Neural cell (in vitro differentiated cells): ENCODE data around the gene MRPL28. TPM values are rescaled to one million over a fixed set of nuclear protein-coding genes. Genes with fewer than 3 reads are reported as not detected.

Experiments used
- H2AFZ ChIP-seq: fragments of 200-600, 300-800 bp; sonication (generic), shearing (Covaris generic); 2 replicates; pipeline ENCODE4 v1.6.0; 2014; ENCODE audit warnings: low read depth, mild to moderate bottlenecking, antibody characterized with exemption, low read length, moderate library complexity
- H3F3A ChIP-seq: fragments of 200-600 bp; shearing (Covaris generic); 2 replicates; pipeline ENCODE4 v1.6.1; 2016; ENCODE audit warnings: mild to moderate bottlenecking, moderate library complexity, mixed read lengths, antibody characterized with exemption, low read length; ENCODE audit not compliant: insufficient read depth, poor library complexity, severe bottlenecking
- H3K27ac ChIP-seq: fragments of 200-600, 300-800 bp; sonication (generic), shearing (Covaris generic); 2 replicates; pipeline ENCODE4 v1.5.1; 2014; ENCODE audit warnings: mild to moderate bottlenecking, low read length, moderate library complexity
- H3K27me3 ChIP-seq: fragments of 300-800, 200-600 bp; sonication (generic), shearing (Covaris generic); 2 replicates; pipeline ENCODE4 v1.6.0; 2014; ENCODE audit warnings: mild to moderate bottlenecking, low read depth, low read length, moderate library complexity; ENCODE audit not compliant: insufficient read depth
- H3K36me3 ChIP-seq: fragments of 300-800, 200-600 bp; sonication (generic), shearing (Covaris generic); 2 replicates; pipeline ENCODE4 v1.5.1; 2014; ENCODE audit warnings: mild to moderate bottlenecking, antibody characterized with exemption, low read length, moderate library complexity; ENCODE audit not compliant: insufficient read depth
- H3K4me2 ChIP-seq: fragments of 300-800, 200-600 bp; sonication (generic), shearing (Covaris generic); 2 replicates; pipeline ENCODE4 v1.6.0; 2014; ENCODE audit warnings: mild to moderate bottlenecking, low read length
- H3K4me3 ChIP-seq: fragments of 300-800, 200-600 bp; sonication (generic), shearing (Covaris generic); 2 replicates; pipeline ENCODE4 v1.5.1; 2014; ENCODE audit warnings: mild to moderate bottlenecking, low read length, moderate library complexity
- H3K79me2 ChIP-seq: fragments of 200-600 bp; shearing (Covaris generic); replicated peaks from 2 replicates; pipeline ENCODE4 v1.6.0; 2014; ENCODE audit warnings: mild to moderate bottlenecking, low read length, moderate library complexity; ENCODE audit not compliant: insufficient read depth
- H3K9ac ChIP-seq: fragments of 300-800, 200-600 bp; sonication (generic), shearing (Covaris generic); 2 replicates; pipeline ENCODE4 v1.6.1; 2016; ENCODE audit warnings: mild to moderate bottlenecking, low read length, mixed read lengths
- H3K9me2 ChIP-seq: fragments of 200-600 bp; shearing (Covaris generic); 2 replicates; pipeline ENCODE4 v1.6.1; 2016; ENCODE audit warnings: mild to moderate bottlenecking, low read length, mixed read lengths; ENCODE audit not compliant: insufficient read depth
- H3K9me3 ChIP-seq: fragments of 200-600, 300-800 bp; sonication (generic), shearing (Covaris generic); 2 replicates; pipeline ENCODE4 v1.6.1; 2016; ENCODE audit warnings: mild to moderate bottlenecking, mixed run types, low read length, moderate library complexity, mixed read lengths
- H4K20me1 ChIP-seq: fragments of 200-600 bp; shearing (Covaris generic); 2 replicates; pipeline ENCODE4 v1.6.1; 2016; ENCODE audit warnings: mild to moderate bottlenecking, mixed run types; ENCODE audit not compliant: insufficient read depth
- EP300 ChIP-seq: fragments of 450-650 bp; conservative IDR thresholded peaks from 2 replicates; pipeline ENCODE4 v1.6.1; 2014; ENCODE audit warnings: antibody characterized with exemption, mild to moderate bottlenecking, moderate library complexity; ENCODE audit not compliant: poor library complexity, severe bottlenecking
- EZH2 ChIP-seq: fragments of 200-600, 300-800 bp; shearing (Covaris generic), sonication (generic); IDR thresholded peaks from 2 replicates; pipeline ENCODE4 v1.6.1; 2014; ENCODE audit warnings: antibody characterized with exemption, low read length, borderline replicate concordance, mild to moderate bottlenecking; ENCODE audit not compliant: insufficient read depth, poor library complexity, severe bottlenecking
- MXI1 ChIP-seq: fragments of 450-650 bp; conservative IDR thresholded peaks from 2 replicates; pipeline ENCODE4 v1.6.1; 2014; ENCODE audit warnings: antibody characterized with exemption, mild to moderate bottlenecking; ENCODE audit not compliant: poor library complexity, severe bottlenecking
- POLR2AphosphoS5 ChIP-seq: IDR thresholded peaks from 2 replicates; pipeline ENCODE4 v1.6.1; 2012
- RAD21 ChIP-seq: fragments of 450-650 bp; conservative IDR thresholded peaks from 2 replicates; pipeline ENCODE4 v1.6.1; 2014; ENCODE audit warnings: antibody characterized with exemption, mild to moderate bottlenecking, moderate library complexity
- REST ChIP-seq: IDR thresholded peaks from 2 replicates; pipeline ENCODE4 v1.6.1; 2012; ENCODE audit warnings: borderline replicate concordance
- SMC3 ChIP-seq: fragments of 450-650 bp; conservative IDR thresholded peaks from 2 replicates; pipeline ENCODE4 v1.6.1; 2014; ENCODE audit warnings: antibody characterized with exemption, mild to moderate bottlenecking, moderate library complexity; ENCODE audit not compliant: poor library complexity
- TAF1 ChIP-seq: IDR thresholded peaks from 2 replicates; pipeline ENCODE4 v1.6.1; 2012; ENCODE audit warnings: low read depth
- polyA plus RNA-seq: library from polyadenylated mRNA; depleted of rRNA; stranded (reverse); fragments of >200 nt; gene quantifications from 2 replicates; pipeline ENCODE4 v1.2.3, GENCODE V29; 2014
- TF ChIP-seq, protein P1 (sequence below): fragments of 450-650 bp; IDR thresholded peaks from 2 replicates; pipeline ENCODE4 v1.5.1; 2014; ENCODE audit warnings: antibody characterized with exemption, mild to moderate bottlenecking, moderate library complexity; ENCODE audit not compliant: poor library complexity, severe bottlenecking

The MRPL28 gene
- polyA plus RNA-seq, 1 donor from 2014 or later = 134 TPM

DNA sequence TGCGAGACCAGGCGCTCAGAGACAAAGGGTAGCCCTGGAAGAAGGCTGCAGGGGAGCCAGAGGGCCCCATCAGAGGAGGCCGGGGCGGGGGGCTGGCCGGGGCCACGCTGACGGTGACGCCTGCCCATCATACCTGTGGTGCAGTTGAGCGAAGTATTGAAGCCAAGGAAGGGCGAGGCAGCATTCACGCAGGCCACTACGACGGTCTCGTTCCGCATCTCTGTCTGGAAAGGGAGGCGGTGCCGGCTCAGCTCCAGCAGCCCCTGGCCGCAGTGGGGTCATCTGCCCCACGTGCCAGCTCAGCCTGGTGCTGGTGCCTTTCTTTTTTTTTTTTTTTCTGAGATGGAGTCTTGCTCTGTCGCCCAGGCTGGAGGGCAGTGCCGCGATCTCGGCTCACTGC lies 4.9 kb upstream of the MRPL28 start:
- H3K9me3 ChIP-seq = no peaks in the 10 kb centered on the region
- no peaks in the 10 kb centered on the region for H3K36me3 ChIP-seq
- no peaks in the 10 kb centered on the region for H3K27me3 ChIP-seq
- no peak overlapping the region for H3K4me3 ChIP-seq
- H3K27ac ChIP-seq = no peak overlapping the region
- no peaks in the 10 kb centered on the region for H3K9me2 ChIP-seq
- H3K4me2 ChIP-seq = no peak overlapping the region
- no peak overlapping the region for H3K9ac ChIP-seq
- H4K20me1 ChIP-seq = peaks cover 4% of the 10 kb centered on the region
- no peak for TF ChIP-seq RAD21
- TF ChIP-seq SMC3 = no peak
- TF ChIP-seq EZH2 = no peak
- TF ChIP-seq EP300 = no peak
- TF ChIP-seq POLR2AphosphoS5 = no peak
- no peak for TF ChIP-seq MXI1
- TF ChIP-seq TAF1 = no peak
- TF ChIP-seq, protein P1, sequence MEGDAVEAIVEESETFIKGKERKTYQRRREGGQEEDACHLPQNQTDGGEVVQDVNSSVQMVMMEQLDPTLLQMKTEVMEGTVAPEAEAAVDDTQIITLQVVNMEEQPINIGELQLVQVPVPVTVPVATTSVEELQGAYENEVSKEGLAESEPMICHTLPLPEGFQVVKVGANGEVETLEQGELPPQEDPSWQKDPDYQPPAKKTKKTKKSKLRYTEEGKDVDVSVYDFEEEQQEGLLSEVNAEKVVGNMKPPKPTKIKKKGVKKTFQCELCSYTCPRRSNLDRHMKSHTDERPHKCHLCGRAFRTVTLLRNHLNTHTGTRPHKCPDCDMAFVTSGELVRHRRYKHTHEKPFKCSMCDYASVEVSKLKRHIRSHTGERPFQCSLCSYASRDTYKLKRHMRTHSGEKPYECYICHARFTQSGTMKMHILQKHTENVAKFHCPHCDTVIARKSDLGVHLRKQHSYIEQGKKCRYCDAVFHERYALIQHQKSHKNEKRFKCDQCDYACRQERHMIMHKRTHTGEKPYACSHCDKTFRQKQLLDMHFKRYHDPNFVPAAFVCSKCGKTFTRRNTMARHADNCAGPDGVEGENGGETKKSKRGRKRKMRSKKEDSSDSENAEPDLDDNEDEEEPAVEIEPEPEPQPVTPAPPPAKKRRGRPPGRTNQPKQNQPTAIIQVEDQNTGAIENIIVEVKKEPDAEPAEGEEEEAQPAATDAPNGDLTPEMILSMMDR = no peak
- TF ChIP-seq REST = no peak
- peaks cover 4% of the 10 kb centered on the region for H3K79me2 ChIP-seq
- no peaks in the 10 kb centered on the region for H3F3A ChIP-seq
- H2AFZ ChIP-seq = no peak overlapping the region

DNA sequence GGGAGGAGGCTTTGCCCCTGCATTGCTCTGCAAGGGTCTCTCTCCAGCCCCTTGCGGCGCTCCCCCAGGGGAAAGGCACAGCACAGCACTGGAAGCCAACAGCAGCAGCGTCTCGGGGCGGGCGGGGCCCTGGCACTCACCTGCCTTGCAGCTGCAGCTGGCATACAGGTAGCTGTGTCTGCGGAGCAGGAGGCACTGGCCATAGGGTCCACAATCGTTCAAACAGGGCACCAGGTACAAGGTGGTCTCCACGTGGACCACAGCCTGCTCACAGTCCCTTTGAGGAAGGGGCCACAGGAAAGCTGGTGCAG lies 4.2 kb upstream of the MRPL28 start:
- Histone ChIP-seq H3K9ac (no peak overlapping the region), H3K36me3 (no peaks in the 10 kb centered on the region)
- TF ChIP-seq TAF1 = no peak
- TF ChIP-seq EZH2 = no peak
- TF ChIP-seq SMC3 = no peak
- no peak for TF ChIP-seq RAD21

More for the DNA sequence above, 4.2 kb upstream of the MRPL28 start:
- Histone ChIP-seq H3K9me2 (no peaks in the 10 kb centered on the region), H3K9me3 (no peaks in the 10 kb centered on the region), H3K27me3 (no peaks in the 10 kb centered on the region), H3K4me2 (no peak overlapping the region), H3K27ac (no peak overlapping the region), H2AFZ (no peak overlapping the region), H3F3A (no peaks in the 10 kb centered on the region), H3K79me2 (no peaks in the 10 kb centered on the region), H4K20me1 (peaks cover 4% of the 10 kb centered on the region), H3K4me3 (no peak overlapping the region)
